ENCODE results near the gene CLCN4. TPM values are rescaled to one million over a fixed set of nuclear protein-coding genes. Genes with fewer than 3 reads are reported as not detected.

Gene CLCN4
- polyA plus RNA-seq, 3 donors = 0.27 to 1.9 (median 1.3) TPM

GRCh38 chrX:10163031-10163430 lies 6.3 kb downstream of the CLCN4 start:
- Histone ChIP-seq H3K36me3 (replicated peaks in 1 of 2; ENCODE audit: control insufficient read depth in 1 of 2, insufficient read depth in 2 of 2, low read length in 2 of 2) (no peaks in the 10 kb centered on the region), H4K20me1 (ENCODE audit: insufficient read depth, low read length) (no peaks in the 10 kb centered on the region), H2AFZ (ENCODE audit: insufficient read depth, low read depth, low read length, poor library complexity, severe bottlenecking) (no peak overlapping the region), H3K27me3 (ENCODE audit: control insufficient read depth in 2 of 2, insufficient read depth in 2 of 2, low read length in 2 of 2) (peaks cover 20 to 23% of the 10 kb centered on the region in 2 donors), H3K4me2 (replicated peaks; ENCODE audit: extremely low read depth, low read length, poor library complexity, severe bottlenecking) (no peak overlapping the region), H3K79me2 (ENCODE audit: insufficient read depth, low read length) (no peaks in the 10 kb centered on the region), H3K9ac (ENCODE audit: insufficient read depth, low read length, poor library complexity, severe bottlenecking) (no peak overlapping the region), H3K27ac (ENCODE audit: low read depth in 1 of 2, low read length in 2 of 2) (no peak overlapping the region), H3K4me3 (replicated peaks in 1 of 3; ENCODE audit: low read depth in 2 of 3, low read length in 3 of 3) (no peak overlapping the region), H3K4me1 (ENCODE audit: control insufficient read depth in 1 of 2, insufficient read depth in 2 of 2, low read length in 2 of 2) (peaks cover 42 to 46% of the 10 kb centered on the region in 2 donors), H3K9me3 (replicated peaks in 1 of 2; ENCODE audit: control insufficient read depth in 1 of 2, insufficient read depth in 1 of 2, low read length in 2 of 2) (no peaks in the 10 kb centered on the region)
- TF ChIP-seq CTCF (IDR thresholded peaks at IDR 0.05) = no peak
- Mint-ChIP-seq H3K27ac (no peak overlapping the region), H3K4me1 (peaks cover 45% of the 10 kb centered on the region), H3K36me3 (peaks cover 0 to 13% of the 10 kb centered on the region in 2 donors), H3K4me3 (no peak overlapping the region), H3K27me3 (ENCODE audit: low read depth in 3 of 3) (peaks cover 11 to 36% (median 28%) of the 10 kb centered on the region in 3 donors), H3K9me3 (peaks cover 0 to 11% (median 4%) of the 10 kb centered on the region in 7 donors)
- WGBS (ENCODE audit: insufficient coverage) = no CpG with 5 or more reads among the region's 2 CpGs
- intact Hi-C loops (cut with micrococcal nuclease) = no loop called here
- DNase-seq = no peak

- Mint-ChIP-seq H3K4me3 (peak overlapping the region in 1 of 2 donors; percentile 6), H3K27me3 (ENCODE audit: low read depth in 3 of 3) (peaks cover 6 to 22% (median 11%) of the 10 kb centered on the region in 3 donors), H3K9me3 (peaks cover 0 to 11% (median 4%) of the 10 kb centered on the region in 7 donors), H3K4me1 (peaks cover 56% of the 10 kb centered on the region), H3K36me3 (peaks cover 0 to 8% of the 10 kb centered on the region in 2 donors), H3K27ac (peak overlapping the region in 6 of 7 donors; percentile 18 to 79 (median 52))
- Histone ChIP-seq H4K20me1 (ENCODE audit: insufficient read depth, low read length) (no peaks in the 10 kb centered on the region), H2AFZ (ENCODE audit: insufficient read depth, low read depth, low read length, poor library complexity, severe bottlenecking) (no peak overlapping the region), H3K4me1 (ENCODE audit: control insufficient read depth in 1 of 2, insufficient read depth in 2 of 2, low read length in 2 of 2) (peaks cover 51 to 52% of the 10 kb centered on the region in 2 donors), H3K27ac (ENCODE audit: low read depth in 1 of 2, low read length in 2 of 2) (peak overlapping the region; percentile 62 to 86), H3K4me2 (replicated peaks; ENCODE audit: extremely low read depth, low read length, poor library complexity, severe bottlenecking) (peak overlapping the region; percentile 6), H3K27me3 (ENCODE audit: control insufficient read depth in 2 of 2, insufficient read depth in 2 of 2, low read length in 2 of 2) (peaks cover 3 to 7% of the 10 kb centered on the region in 2 donors), H3K79me2 (ENCODE audit: insufficient read depth, low read length) (no peaks in the 10 kb centered on the region), H3K9me3 (replicated peaks in 1 of 2; ENCODE audit: control insufficient read depth in 1 of 2, insufficient read depth in 1 of 2, low read length in 2 of 2) (no peaks in the 10 kb centered on the region), H3K9ac (ENCODE audit: insufficient read depth, low read length, poor library complexity, severe bottlenecking) (no peak overlapping the region), H3K4me3 (replicated peaks in 1 of 3; ENCODE audit: low read depth in 2 of 3, low read length in 3 of 3) (no peak overlapping the region), H3K36me3 (replicated peaks in 1 of 2; ENCODE audit: control insufficient read depth in 1 of 2, insufficient read depth in 2 of 2, low read length in 2 of 2) (no peaks in the 10 kb centered on the region)
- DNase-seq = no peak
- intact Hi-C loops (cut with micrococcal nuclease) = no loop called here
- WGBS (ENCODE audit: insufficient coverage) = 100% methylated on average over 1 of the region's 11 CpGs
- TF ChIP-seq CTCF (IDR thresholded peaks at IDR 0.05) = no peak
Observed at GRCh38 chrX:10164879-10165278, 8.1 kb downstream of the CLCN4 start.
